Neuronal stem cell (in vitro differentiated cells): ENCODE results near the gene LTBP2.

ENCODE experiments used
- DNase-seq: peaks from one replicate; pipeline ENCODE4 v3.0.0-alpha.2; 2013; ENCODE audit warnings: low spot score
- H2AFZ ChIP-seq: one replicate; pipeline ENCODE4 v1.6.1; 2013; ENCODE audit warnings: mild to moderate bottlenecking, low read length, inconsistent platforms
- H2AK5ac ChIP-seq: 2 replicates; pipeline ENCODE4 v1.6.1; 2013; ENCODE audit warnings: low read depth, mild to moderate bottlenecking, inconsistent platforms, low read length, moderate library complexity, mixed read lengths
- H2BK120ac ChIP-seq: 2 replicates; pipeline ENCODE4 v1.6.1; 2013; ENCODE audit warnings: low read depth, mild to moderate bottlenecking, inconsistent platforms, low read length, moderate library complexity, mixed read lengths
- H2BK12ac ChIP-seq: one replicate; pipeline ENCODE4 v1.6.1; 2013; ENCODE audit warnings: low read length, inconsistent platforms
- H2BK15ac ChIP-seq: 2 replicates; pipeline ENCODE4 v1.6.1; 2013; ENCODE audit warnings: mild to moderate bottlenecking, low read length, inconsistent platforms, mixed read lengths
- H2BK5ac ChIP-seq: one replicate; pipeline ENCODE4 v1.6.1; 2013; ENCODE audit warnings: inconsistent platforms, mild to moderate bottlenecking, low read length, moderate library complexity
- H3K14ac ChIP-seq: one replicate; pipeline ENCODE4 v1.6.1; 2013; ENCODE audit warnings: low read length, inconsistent platforms
- H3K18ac ChIP-seq: 2 replicates; pipeline ENCODE4 v1.6.1; 2013; ENCODE audit warnings: low read length, inconsistent platforms
- H3K23ac ChIP-seq: 2 replicates; pipeline ENCODE4 v1.6.1; 2013; ENCODE audit warnings: low read depth, mild to moderate bottlenecking, mixed read lengths, low read length, inconsistent platforms; ENCODE audit not compliant: poor library complexity
- H3K27ac ChIP-seq: replicated peaks from 3 replicates; pipeline ENCODE4 v1.5.1; 2013; ENCODE audit warnings: low read length, inconsistent platforms
- H3K27me3 ChIP-seq, 3 experiments: 2 replicates each; pipeline ENCODE4 v1.6.1; 2013; ENCODE audit warnings: low read length in 3 of 3, mild to moderate bottlenecking in 2 of 3, inconsistent platforms in 1 of 3, low read depth in 1 of 3, mixed read lengths in 1 of 3, moderate library complexity in 1 of 3; ENCODE audit not compliant: control insufficient read depth in 3 of 3, insufficient read depth in 3 of 3
- H3K36me3 ChIP-seq, 2 donors: replicated peaks in 1 of 2; 2 replicates each; pipeline ENCODE4 v1.6.1; 2013; ENCODE audit warnings: low read length in 2 of 2; ENCODE audit not compliant: control insufficient read depth in 2 of 2, insufficient read depth in 2 of 2
- H3K4ac ChIP-seq: 2 replicates; pipeline ENCODE4 v1.6.1; 2013; ENCODE audit warnings: inconsistent platforms, mild to moderate bottlenecking, low read length, moderate library complexity
- H3K4me1 ChIP-seq, 2 donors: 1 replicate in 1 of 2; 2 replicates in 1 of 2; pipeline ENCODE4 v1.6.1; 2013; ENCODE audit warnings: low read length in 2 of 2, low read depth in 1 of 2; ENCODE audit not compliant: control insufficient read depth in 2 of 2, insufficient read depth in 1 of 2
- H3K4me2 ChIP-seq: one replicate; pipeline ENCODE4 v1.6.1; 2013; ENCODE audit warnings: mild to moderate bottlenecking, low read length, inconsistent platforms; ENCODE audit not compliant: insufficient read depth, poor library complexity, severe bottlenecking
- H3K4me3 ChIP-seq, 2 donors: 2 replicates each; pipeline ENCODE4 v1.5.1; 2013; ENCODE audit warnings: low read length in 2 of 2, mild to moderate bottlenecking in 2 of 2, inconsistent platforms in 1 of 2, moderate library complexity in 1 of 2
- H3K79me1 ChIP-seq: one replicate; pipeline ENCODE4 v1.6.1; 2013; ENCODE audit warnings: low read depth, mild to moderate bottlenecking, inconsistent platforms, low read length, moderate library complexity
- H3K9ac ChIP-seq: one replicate; pipeline ENCODE4 v1.6.1; 2013; ENCODE audit warnings: mild to moderate bottlenecking, low read depth, low read length, inconsistent platforms; ENCODE audit not compliant: poor library complexity
- H3K9me3 ChIP-seq, 2 donors: replicated peaks in 1 of 2; 2 replicates each; pipeline versions ENCODE3 to v1.6.1; 2013; ENCODE audit warnings: low read length in 2 of 2, mild to moderate bottlenecking in 2 of 2, inconsistent platforms in 1 of 2, low read depth in 1 of 2, mixed read lengths in 1 of 2, moderate library complexity in 1 of 2; ENCODE audit not compliant: control insufficient read depth in 2 of 2, insufficient read depth in 1 of 2
- H4K8ac ChIP-seq: one replicate; pipeline ENCODE4 v1.6.1; 2013; ENCODE audit warnings: low read depth, mild to moderate bottlenecking, inconsistent platforms, low read length, moderate library complexity
- H4K91ac ChIP-seq: one replicate; pipeline ENCODE4 v1.6.1; 2013; ENCODE audit warnings: low read length, low read depth, mild to moderate bottlenecking, inconsistent platforms; ENCODE audit not compliant: poor library complexity
- WGBS, 2 donors: extraction: QIAGEN DNeasy Blood & Tissue Kit; methylation state at CpG; one replicate each; pipeline ENCODE4 v1.1.7; 2013; ENCODE audit warnings: missing lambda C conversion rate in 2 of 2, mixed read lengths in 1 of 2; ENCODE audit not compliant: insufficient read length in 2 of 2, insufficient replicate concordance in 1 of 2; ENCODE audit errors: extremely low coverage in 2 of 2; 5-methylcytosine and 5-hydroxymethylcytosine counted together

LTBP2 gene

GRCh38 chr14:74501691-74502090 lies 110.3 kb downstream of the LTBP2 start:
- Histone ChIP-seq H2AK5ac (peak overlapping the region; percentile 12), H3K27me3 (no peaks in the 10 kb centered on the region), H3K23ac (no peak overlapping the region), H3K4ac (no peak overlapping the region), H2BK12ac (no peak overlapping the region), H4K8ac (no peak overlapping the region), H3K9me3 (no peaks in the 10 kb centered on the region), H3K79me1 (no peaks in the 10 kb centered on the region), H3K4me2 (no peak overlapping the region), H3K9ac (no peak overlapping the region), H3K14ac (no peak overlapping the region), H2BK120ac (no peak overlapping the region), H3K18ac (peak overlapping the region; percentile 34), H2BK15ac (peak overlapping the region; percentile 33), H3K4me3 (no peak overlapping the region), H3K27ac (peak overlapping the region; percentile 57), H2BK5ac (no peak overlapping the region), H3K4me1 (peaks cover 12 to 17% of the 10 kb centered on the region in 2 donors), H2AFZ (peak overlapping the region; percentile 79), H4K91ac (no peak overlapping the region), H3K36me3 (peaks cover 2 to 5% of the 10 kb centered on the region in 2 donors)
- DNase-seq = no peak
- no CpG with 5 or more reads among the region's 5 CpGs for WGBS, 2 donors

- H3K27ac ChIP-seq = peak overlapping the region; percentile 57
- no CpG with 5 or more reads among the region's 16 CpGs for WGBS, 2 donors
Measured at GRCh38 chr14:74501135-74501614, 110.9 kb downstream of the LTBP2 start.

GRCh38 chr14:74500417-74501134 lies 111.5 kb downstream of the LTBP2 start:
- Histone ChIP-seq H2BK120ac (peak overlapping the region; percentile 25), H3K14ac (no peak overlapping the region), H3K79me1 (no peaks in the 10 kb centered on the region), H3K27ac (peak overlapping the region; percentile 57), H2BK5ac (no peak overlapping the region), H4K91ac (peak overlapping the region; percentile 41), H3K4ac (no peak overlapping the region), H3K9ac (no peak overlapping the region), H2BK15ac (no peak overlapping the region), H3K4me1 (peaks cover 12 to 17% of the 10 kb centered on the region in 2 donors), H2AK5ac (no peak overlapping the region), H3K36me3 (peaks cover 4 to 14% of the 10 kb centered on the region in 2 donors), H3K23ac (no peak overlapping the region), H3K27me3 (no peaks in the 10 kb centered on the region), H3K4me3 (no peak overlapping the region), H4K8ac (no peak overlapping the region), H3K9me3 (no peaks in the 10 kb centered on the region), H2BK12ac (no peak overlapping the region), H2AFZ (peak overlapping the region; percentile 79), H3K4me2 (no peak overlapping the region), H3K18ac (peak overlapping the region; percentile 33)
- peak; percentile 54 for DNase-seq
- no CpG with 5 or more reads among the region's 10 CpGs for WGBS, 2 donors

More at GRCh38 chr14:74501135-74501614, 110.9 kb downstream of the LTBP2 start:
- Histone ChIP-seq H2AFZ (peak overlapping the region; percentile 79), H2BK12ac (no peak overlapping the region), H3K79me1 (no peaks in the 10 kb centered on the region), H3K4me3 (no peak overlapping the region), H3K9me3 (no peaks in the 10 kb centered on the region), H4K8ac (no peak overlapping the region), H2BK15ac (peak overlapping the region; percentile 33), H3K4me1 (peaks cover 12 to 17% of the 10 kb centered on the region in 2 donors), H3K36me3 (peaks cover 4 to 8% of the 10 kb centered on the region in 2 donors), H3K9ac (no peak overlapping the region), H3K18ac (peak overlapping the region; percentile 24), H2BK120ac (no peak overlapping the region), H3K27me3 (no peaks in the 10 kb centered on the region), H3K4ac (no peak overlapping the region), H4K91ac (no peak overlapping the region), H2AK5ac (peak overlapping the region; percentile 12), H3K14ac (no peak overlapping the region), H3K4me2 (no peak overlapping the region), H2BK5ac (no peak overlapping the region), H3K23ac (no peak overlapping the region)
- DNase-seq = peak; percentile 75

- no peak overlapping the region for H3K9ac ChIP-seq
- H3K4ac ChIP-seq = no peak overlapping the region
- H3K79me1 ChIP-seq = peaks cover 6% of the 10 kb centered on the region
- no peak overlapping the region for H3K14ac ChIP-seq
- no peaks in the 10 kb centered on the region for H3K9me3 ChIP-seq
- H2BK15ac ChIP-seq = no peak overlapping the region
- WGBS, 2 donors = no CpG with 5 or more reads among the region's 2 CpGs
- no peak overlapping the region for H2BK12ac ChIP-seq
- H3K4me3 ChIP-seq = no peak overlapping the region
- no peak overlapping the region for H3K18ac ChIP-seq
- H2BK5ac ChIP-seq = no peak overlapping the region
- no peaks in the 10 kb centered on the region for H3K27me3 ChIP-seq
- H3K23ac ChIP-seq = no peak overlapping the region
- no peak overlapping the region for H2BK120ac ChIP-seq
- H3K27ac ChIP-seq = no peak overlapping the region
- H2AK5ac ChIP-seq = no peak overlapping the region
- peaks cover 8% of the 10 kb centered on the region in 2 donors for H3K4me1 ChIP-seq
- no peak overlapping the region for H2AFZ ChIP-seq
- H3K4me2 ChIP-seq = no peak overlapping the region
- no peak overlapping the region for H4K91ac ChIP-seq
- peaks cover 9 to 24% of the 10 kb centered on the region in 2 donors for H3K36me3 ChIP-seq
- DNase-seq = no peak
- no peak overlapping the region for H4K8ac ChIP-seq
Measured at GRCh38 chr14:74495356-74495755, 116.7 kb downstream of the LTBP2 start.
